GM12878 (cell line): ENCODE results near the gene DDR2. TPM values are rescaled to one million over a fixed set of nuclear protein-coding genes. Genes with fewer than 3 reads are reported as not detected.
A peak's percentile ranks its signal among the peaks of the same experiment; 100 is the strongest.

Experiments
- BCL11A ChIP-seq: IDR thresholded peaks from 2 replicates; pipeline ENCODE4 v1.6.1; 2011; ENCODE audit warnings: low read depth, low read length
- BCLAF1 ChIP-seq: fragments of 450-650 bp; IDR thresholded peaks from 2 replicates; pipeline ENCODE4 v1.6.1; 2017; ENCODE audit warnings: antibody characterized with exemption, mild to moderate bottlenecking, moderate library complexity
- BRCA1 ChIP-seq: IDR thresholded peaks from 2 replicates; pipeline ENCODE4 v1.6.1; 2011; ENCODE audit warnings: low read depth, low read length, improper control_type of control experiment
- CHD1 ChIP-seq: IDR thresholded peaks from 2 replicates; pipeline ENCODE4 v1.6.1; 2012; ENCODE audit warnings: low read depth, low read length, improper control_type of control experiment
- E2F8 ChIP-seq: fragments of 450-650 bp; IDR thresholded peaks from 2 replicates; pipeline ENCODE4 v1.6.1; 2018; ENCODE audit warnings: mild to moderate bottlenecking, low read depth, moderate library complexity; ENCODE audit not compliant: partially characterized antibody
- HCFC1 ChIP-seq: fragments of 150-350 bp; IDR thresholded peaks from 2 replicates; pipeline ENCODE4 v1.6.1; 2014; ENCODE audit warnings: low read length
- HDAC2 ChIP-seq: fragments of 200-600 bp; sonication (generic); IDR thresholded peaks from 2 replicates; pipeline ENCODE4 v1.6.1; 2017
- HDGF ChIP-seq: fragments of 450-650 bp; IDR thresholded peaks from 2 replicates; pipeline ENCODE4 v1.6.1; 2016; ENCODE audit warnings: antibody characterized with exemption
- HSF1 ChIP-seq: fragments of 150-350 bp; IDR thresholded peaks from 2 replicates; pipeline ENCODE4 v1.6.1; 2014; ENCODE audit warnings: mild to moderate bottlenecking, low read depth, low read length
- JUNB ChIP-seq: IDR thresholded peaks from 2 replicates; pipeline ENCODE4 v1.6.1; 2016; ENCODE audit warnings: antibody characterized with exemption, mild to moderate bottlenecking
- KLF5 ChIP-seq: fragments of 450-650 bp; IDR thresholded peaks from 2 replicates; pipeline ENCODE4 v1.6.1; 2014; ENCODE audit warnings: mild to moderate bottlenecking; ENCODE audit not compliant: partially characterized antibody
- NR2F1 ChIP-seq: fragments of 450-650 bp; conservative IDR thresholded peaks from 2 replicates; pipeline ENCODE4 v1.6.1; 2017; ENCODE audit warnings: mild to moderate bottlenecking
- POLR2A ChIP-seq: IDR thresholded peaks from 2 replicates; pipeline ENCODE4 v1.6.1; 2011; ENCODE audit warnings: low read depth, mild to moderate bottlenecking, low read length
- PRDM15 ChIP-seq: fragments of 450-650 bp; formaldehyde crosslinking; IDR thresholded peaks from 2 replicates; pipeline ENCODE4 v1.4.0; 2020; ENCODE audit warnings: mild to moderate bottlenecking, moderate library complexity
- RFX5 ChIP-seq: IDR thresholded peaks from 2 replicates; pipeline ENCODE4 v1.6.1; 2011; ENCODE audit warnings: low read depth, low read length, improper control_type of control experiment
- SREBF2 ChIP-seq: IDR thresholded peaks from 2 replicates; pipeline ENCODE4 v1.6.1; 2012; ENCODE audit warnings: mild to moderate bottlenecking, low read length
- SUZ12 ChIP-seq: fragments of 200-600 bp; sonication (generic); IDR thresholded peaks from one replicate; pipeline ENCODE4 v1.6.1; 2018; ENCODE audit warnings: antibody characterized with exemption, mild to moderate bottlenecking; ENCODE audit not compliant: unreplicated experiment
- TARDBP ChIP-seq: IDR thresholded peaks from 2 replicates; pipeline ENCODE4 v1.6.1; 2016; ENCODE audit warnings: borderline replicate concordance
- TCF12 ChIP-seq: IDR thresholded peaks from 2 replicates; pipeline ENCODE4 v1.6.1; 2011; ENCODE audit warnings: low read depth, mild to moderate bottlenecking, low read length
- TCF7 ChIP-seq: IDR thresholded peaks from 2 replicates; pipeline ENCODE4 v1.6.1; 2014; ENCODE audit warnings: antibody characterized with exemption, borderline replicate concordance
- USF1 ChIP-seq: IDR thresholded peaks from 2 replicates; pipeline ENCODE4 v1.6.1; 2011; ENCODE audit warnings: borderline replicate concordance, low read depth, mild to moderate bottlenecking, moderate library complexity, mixed read lengths, low read length; ENCODE audit not compliant: insufficient read depth; ENCODE audit errors: extremely low read length
- ZNF207 ChIP-seq: fragments of 450-650 bp; IDR thresholded peaks from 2 replicates; pipeline ENCODE4 v1.6.1; 2014; ENCODE audit warnings: antibody characterized with exemption, mild to moderate bottlenecking, borderline replicate concordance
- ZNF24 ChIP-seq: fragments of 450-650 bp; IDR thresholded peaks from 2 replicates; pipeline ENCODE4 v1.6.1; 2017; ENCODE audit warnings: antibody characterized with exemption, mild to moderate bottlenecking
- polyA plus RNA-seq, 11 experiments: library from polyadenylated mRNA; depleted of rRNA in 4 of 11; unstranded in 6 of 11; stranded (reverse) in 5 of 11; fragments of >200 nt; fragmentation: Nextera tagmentation in 4 of 11; fragmentation: Illumina TruSeq in 1 of 11; extraction: Ambion mirVana in 4 of 11; extraction: Trizol in 1 of 11; gene quantifications; 1 replicate in 1 of 11; 2 replicates in 10 of 11; pipeline versions ENCODE4 v1.2.1 to v1.2.3, GENCODE V29; 2011 to 2016; ENCODE audit warnings: inconsistent platforms in 2 of 11, missing spikeins in 2 of 11, low read depth in 1 of 11
- total RNA-seq, 4 experiments: library from RNA; depleted of rRNA in 3 of 4; stranded (reverse); fragments of >200 nt in 3 of 4; fragmentation: Illumina TruSeq in 1 of 4; extraction: Trizol in 1 of 4; gene quantifications; 2 replicates each; pipeline versions ENCODE4 v1.2.1 to v1.2.3, GENCODE V29; 2013 to 2021

Gene DDR2
- total and polyA plus RNA-seq, 10 of the 15 experiments (the other 5 are each of a cell fraction or from before 2014, with no cell fraction given): 1.9 to 8.8 (median 5.5) TPM

- no peak for TF ChIP-seq USF1
- TF ChIP-seq NR2F1: no peak
- TF ChIP-seq RFX5: no peak
- no peak for TF ChIP-seq HCFC1
- no peak for TF ChIP-seq E2F8
- no peak for TF ChIP-seq KLF5
- TF ChIP-seq BRCA1: no peak
- no peak for TF ChIP-seq HDGF
- no peak for TF ChIP-seq CHD1
- no peak for TF ChIP-seq ZNF24
- TF ChIP-seq HSF1: no peak
- TF ChIP-seq TCF12: 0 out of 2 replicates have a peak, but pooled peaks have one; percentile 40
- TF ChIP-seq TCF7: no peak
- no peak for TF ChIP-seq ZNF207
- TF ChIP-seq POLR2A: no peak
- no peak for TF ChIP-seq JUNB
- TF ChIP-seq SREBF2: no peak
- no peak for TF ChIP-seq TARDBP
- TF ChIP-seq BCLAF1: no peak
- TF ChIP-seq PRDM15: no peak
- TF ChIP-seq BCL11A: no peak
- no peak for TF ChIP-seq SUZ12
- TF ChIP-seq HDAC2: no peak
Measured at GRCh38 chr1:162632698-162633080, 425 bp downstream of the DDR2 start (continued).
